ENCODE results near the gene TERT.

TERT gene

DNA sequence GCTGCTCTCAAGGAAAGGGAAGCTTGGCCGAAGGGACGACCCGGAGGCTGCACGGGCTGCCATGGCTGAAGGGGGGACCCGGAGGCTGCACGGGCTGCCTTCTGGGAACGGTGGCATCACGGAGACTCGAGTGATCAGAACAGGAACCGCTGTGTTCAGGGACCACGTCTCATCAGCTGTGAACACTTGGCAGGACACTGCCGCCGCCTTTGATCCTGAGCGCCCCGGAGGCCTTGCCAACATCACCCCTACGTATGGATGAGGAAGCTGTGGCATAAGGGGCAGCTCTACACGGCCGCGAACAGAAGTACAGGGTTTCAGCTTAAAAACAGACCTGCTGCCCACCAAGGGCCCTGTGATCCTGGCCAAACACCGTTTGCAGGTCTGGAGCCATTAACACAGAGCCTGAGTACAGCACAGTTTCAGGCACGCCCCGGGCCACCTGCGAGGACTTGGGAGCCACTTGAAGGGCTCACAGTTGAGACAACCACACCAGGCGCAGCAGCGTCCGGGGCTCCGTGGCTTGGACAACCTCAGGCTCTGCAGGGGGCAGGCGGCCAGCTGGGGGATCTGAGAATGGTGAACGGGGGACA lies 23.9 kb upstream of the TERT start:
- DNase-seq (ENCODE audit: low read depth in 2 of 2), result no peak

- DNase-seq (ENCODE audit: low read depth in 2 of 2), result no peak
Measured at GRCh38 chr5:1317921-1318565, 23.2 kb upstream of the TERT start.

GRCh38 chr5:1316588-1317340 lies 21.9 kb upstream of the TERT start:
- DNase-seq (ENCODE audit: low read depth in 2 of 2), result no peak

DNA sequence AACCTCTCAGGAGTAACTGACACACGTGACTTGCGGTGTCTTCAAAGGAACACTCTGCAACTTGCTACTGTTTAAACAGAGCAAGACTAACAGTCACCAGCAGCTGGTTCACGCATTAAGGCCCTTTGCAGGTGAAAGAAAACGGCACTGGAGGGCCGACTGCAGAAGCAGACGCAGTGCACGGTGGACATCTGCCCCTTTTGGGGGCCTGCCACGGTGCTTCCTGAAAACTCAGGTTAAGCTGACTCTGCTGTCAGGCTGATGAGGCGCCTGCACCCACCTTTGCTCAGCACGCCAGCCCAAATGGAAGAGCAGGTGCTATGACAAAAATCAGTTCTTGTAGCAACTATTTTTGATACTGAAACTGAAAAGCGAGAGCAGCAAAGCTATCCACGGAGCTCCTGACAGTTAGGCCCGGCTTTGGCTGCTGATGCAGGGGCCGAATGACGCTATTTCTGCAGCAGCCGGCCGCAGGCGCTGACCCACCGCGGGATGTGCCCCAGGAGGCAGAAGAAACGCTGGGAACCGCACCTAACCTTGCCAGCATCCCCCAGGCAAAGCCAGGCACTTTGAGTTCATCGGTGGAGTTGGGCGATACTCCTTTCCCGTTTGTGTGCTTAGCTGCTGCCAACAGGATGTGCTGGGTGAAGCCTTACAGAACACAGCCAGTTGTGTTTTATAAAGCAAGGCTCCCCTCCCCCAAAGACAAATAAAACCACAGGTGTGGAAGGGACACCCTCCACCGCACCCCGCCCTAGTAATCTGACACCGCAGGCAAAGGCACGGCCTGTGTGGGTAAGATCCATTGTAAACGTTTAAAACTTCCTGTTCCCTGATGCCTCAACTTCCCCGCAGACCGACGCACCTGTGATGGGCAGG lies 21.1 kb upstream of the TERT start:
- no peak for DNase-seq (ENCODE audit: low read depth in 2 of 2)

- DNase-seq (ENCODE audit: low read depth in 2 of 2), result no peak
Measured at GRCh38 chr5:1315018-1315708, 20.3 kb upstream of the TERT start.

- DNase-seq (ENCODE audit: low read depth in 2 of 2), result no peak
Measured at GRCh38 chr5:1314564-1314982, 19.7 kb upstream of the TERT start.

DNA sequence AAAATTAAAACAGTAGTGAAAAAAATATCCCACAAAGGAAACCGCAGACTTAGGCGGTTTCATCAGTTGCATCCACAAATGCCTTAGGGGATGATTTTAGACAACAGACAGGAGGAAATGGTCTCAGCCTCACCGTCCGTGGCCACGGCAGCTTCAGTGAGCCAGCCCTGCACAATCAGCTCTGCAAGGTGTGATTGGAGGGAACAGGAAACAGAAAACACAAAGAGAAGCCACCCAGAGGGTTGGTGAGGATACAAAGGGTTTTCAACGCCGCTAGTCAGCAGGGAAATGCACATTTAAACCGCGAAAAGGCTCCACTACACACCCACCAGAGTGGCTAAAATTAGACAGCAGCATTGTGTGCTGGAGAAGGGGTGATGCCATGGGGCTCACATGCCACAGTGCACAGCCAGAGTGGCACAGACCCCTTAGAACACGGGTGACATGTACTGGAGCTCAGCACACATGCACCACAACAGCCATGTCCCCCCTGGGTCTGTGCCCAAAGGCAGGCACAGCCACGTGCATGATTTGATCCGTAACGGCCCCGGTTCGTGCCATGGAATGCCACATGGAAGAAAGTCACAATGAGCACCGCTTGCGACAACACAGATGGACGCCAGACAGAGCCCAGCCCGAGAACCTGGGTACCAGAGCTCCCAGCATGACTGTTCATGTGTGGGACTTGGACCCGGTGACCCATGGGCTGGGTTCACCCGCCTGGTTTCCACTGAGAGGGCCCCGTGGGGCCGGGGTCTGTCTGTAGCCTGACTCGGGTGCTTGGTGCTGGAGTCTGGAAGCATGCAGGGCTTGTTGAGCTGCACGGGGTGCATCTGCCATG lies 18.3 kb upstream of the TERT start:
- DNase-seq (ENCODE audit: low read depth in 2 of 2), result no peak

GRCh38 chr5:1312206-1312605 lies 17.3 kb upstream of the TERT start:
- DNase-seq (ENCODE audit: low read depth in 2 of 2), result no peak

DNA sequence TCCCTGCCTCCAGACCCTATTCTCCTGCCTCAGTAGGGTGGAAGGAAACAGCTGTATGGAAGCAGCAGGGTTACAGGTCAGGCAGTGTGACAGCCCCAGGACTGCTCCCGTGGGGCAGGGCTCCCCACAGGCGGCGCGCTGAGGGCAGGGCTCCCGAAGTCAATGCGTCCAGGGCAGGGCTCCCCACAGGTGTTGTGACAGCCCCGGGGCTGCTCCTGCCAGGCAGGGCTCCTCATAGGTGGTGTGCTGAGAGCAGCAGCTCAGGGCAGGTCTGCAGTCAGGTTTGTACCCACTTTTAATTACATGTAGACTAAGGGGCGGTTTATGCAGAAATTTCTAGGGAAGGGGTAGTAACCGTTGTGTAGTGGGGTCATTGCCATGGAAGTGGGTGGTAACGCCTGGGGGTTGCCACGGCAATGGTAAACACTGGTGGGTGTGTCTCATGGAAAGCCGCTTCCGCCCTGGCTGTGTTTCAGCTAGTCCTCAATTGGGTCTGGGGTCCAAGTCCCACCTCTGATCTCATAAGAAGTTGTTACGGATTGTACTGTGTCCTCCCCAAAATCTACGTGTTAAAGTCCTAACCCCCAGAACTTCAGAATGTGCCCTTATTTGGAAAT lies 16.7 kb upstream of the TERT start:
- no peak for DNase-seq (ENCODE audit: low read depth in 2 of 2)

GRCh38 chr5:1310118-1310517 lies 15.2 kb upstream of the TERT start:
- no peak for DNase-seq (ENCODE audit: low read depth in 2 of 2)

GRCh38 chr5:1304033-1304432 lies 9.2 kb upstream of the TERT start:
- DNase-seq (ENCODE audit: low read depth in 2 of 2), result no peak

DNA sequence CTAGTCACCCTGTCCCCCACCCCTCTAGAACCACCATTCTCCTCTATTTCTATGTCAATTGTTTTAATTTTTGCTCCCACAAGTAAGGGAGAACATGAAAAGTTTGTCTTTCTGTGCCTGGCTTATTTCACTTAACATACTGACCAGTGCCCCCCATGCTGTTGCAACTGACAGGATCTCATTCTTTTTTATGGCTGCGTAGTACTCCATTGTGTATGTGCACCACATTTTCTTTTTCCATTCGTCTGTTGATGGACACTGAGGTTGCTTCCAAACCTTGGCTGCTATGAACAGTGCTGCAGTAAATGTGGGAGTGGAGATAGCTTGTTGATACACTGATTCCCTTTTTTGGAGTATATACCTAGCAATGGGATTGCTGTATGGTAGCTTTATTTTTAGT lies 7.4 kb upstream of the TERT start:
- DNase-seq (ENCODE audit: low read depth in 2 of 2), result no peak

DNA sequence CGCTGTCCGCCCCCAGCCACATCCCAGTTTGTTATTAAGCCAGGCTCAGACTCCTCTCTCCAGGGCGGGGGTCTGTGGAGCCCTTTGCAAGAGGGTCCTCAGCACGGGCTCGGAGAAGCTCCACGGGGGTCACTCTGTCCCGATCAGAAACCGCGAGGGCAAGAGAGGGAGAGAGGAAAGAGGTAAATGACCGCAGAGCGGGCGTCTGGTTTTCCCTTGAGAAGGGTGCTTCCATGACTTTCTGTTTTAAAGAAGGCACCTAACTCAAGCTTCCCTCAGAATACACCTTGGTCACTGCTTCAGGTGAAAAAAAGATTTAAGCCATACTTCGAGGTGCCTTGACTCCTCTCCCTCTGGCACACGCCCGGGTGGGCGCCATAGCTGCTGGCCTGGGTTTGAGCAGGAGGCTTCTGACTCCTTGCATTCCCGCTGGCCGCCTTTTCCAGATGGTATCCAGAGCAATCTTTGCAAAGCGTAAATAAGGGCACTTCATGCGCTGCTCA lies 5.8 kb upstream of the TERT start:
- DNase-seq (ENCODE audit: low read depth in 2 of 2), result no peak

- DNase-seq (ENCODE audit: low read depth in 2 of 2), result no peak
Measured at GRCh38 chr5:1299961-1300360, 5.1 kb upstream of the TERT start.

DNA sequence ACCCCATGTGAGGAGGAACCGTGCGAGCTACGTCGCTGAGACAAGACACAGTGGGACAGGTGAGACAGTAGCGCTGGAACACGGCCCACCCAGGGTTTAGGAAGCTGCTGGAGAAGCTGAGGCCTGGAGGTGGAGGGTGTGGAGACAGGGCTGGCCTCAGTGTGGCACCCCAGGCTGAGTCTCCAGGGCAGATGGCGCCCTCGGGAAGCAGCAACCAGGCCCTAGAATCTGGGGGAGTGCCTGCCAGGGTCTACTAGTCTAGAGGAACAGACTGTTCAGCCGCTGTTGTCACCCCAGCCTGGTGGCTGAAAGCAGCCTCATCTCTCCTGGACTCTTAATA lies 4.6 kb upstream of the TERT start:
- no peak for DNase-seq (ENCODE audit: low read depth in 2 of 2)

DNA sequence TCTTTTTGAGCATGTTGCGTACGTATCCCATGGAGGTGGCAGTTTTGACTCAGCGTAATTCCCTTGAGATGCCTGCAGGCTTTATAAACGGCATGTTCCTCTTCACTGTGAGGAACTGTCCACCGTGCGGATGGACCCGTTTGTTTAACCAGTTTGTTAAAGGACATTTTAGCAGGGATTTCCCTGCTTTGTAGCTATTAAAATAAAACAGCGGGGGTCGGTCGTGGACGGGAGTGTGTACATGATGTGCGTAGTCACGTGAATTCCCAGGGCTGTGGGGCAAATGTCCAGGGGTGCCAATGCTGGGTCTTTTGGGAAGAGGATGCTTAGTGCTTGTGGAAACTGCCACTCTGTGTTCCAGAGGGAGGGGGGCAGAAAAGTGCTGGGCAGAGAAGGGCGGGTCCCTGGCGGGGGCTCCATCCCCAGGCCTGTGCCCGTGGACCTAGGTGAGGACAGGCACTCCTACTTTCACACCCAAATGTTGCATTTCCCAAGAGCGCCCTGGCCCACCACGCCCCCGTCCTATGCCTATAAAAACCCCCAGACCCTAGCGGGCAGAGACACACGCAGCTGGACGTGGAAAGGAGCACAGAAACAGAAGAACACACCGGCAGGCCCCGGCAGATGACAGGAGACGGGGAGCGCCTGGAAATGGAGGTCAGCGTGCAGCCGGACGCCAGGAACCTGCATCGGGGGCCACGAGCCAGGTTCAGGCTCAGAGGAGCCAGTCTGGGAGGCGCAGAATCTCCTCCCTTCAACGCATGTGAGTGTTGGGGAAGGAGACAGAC lies 4.0 kb upstream of the TERT start:
- DNase-seq (ENCODE audit: low read depth in 2 of 2), result no peak

- no peak for DNase-seq (ENCODE audit: low read depth in 2 of 2)
Measured at GRCh38 chr5:1298067-1298551, 3.2 kb upstream of the TERT start.

DNA sequence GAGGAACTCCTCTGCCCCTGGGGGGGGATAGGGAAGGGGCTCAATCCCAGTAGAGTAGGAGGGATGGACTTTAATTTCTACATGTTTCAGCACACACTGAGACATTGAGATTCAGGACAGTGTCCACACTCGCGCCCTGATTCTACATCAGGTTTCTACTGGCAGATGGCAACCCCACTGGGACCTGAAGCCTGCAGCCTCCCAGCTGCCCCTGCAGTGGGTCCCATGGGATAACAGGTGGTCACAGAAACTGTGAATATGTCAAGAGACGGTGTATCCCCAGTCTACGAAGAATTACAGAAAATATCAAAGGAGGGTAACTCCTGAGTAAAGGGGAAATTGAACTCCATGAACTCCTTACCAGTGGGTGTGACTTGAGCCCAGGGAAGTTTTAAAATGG lies 2.4 kb upstream of the TERT start:
- DNase-seq (ENCODE audit: low read depth in 2 of 2), result no peak

DNA sequence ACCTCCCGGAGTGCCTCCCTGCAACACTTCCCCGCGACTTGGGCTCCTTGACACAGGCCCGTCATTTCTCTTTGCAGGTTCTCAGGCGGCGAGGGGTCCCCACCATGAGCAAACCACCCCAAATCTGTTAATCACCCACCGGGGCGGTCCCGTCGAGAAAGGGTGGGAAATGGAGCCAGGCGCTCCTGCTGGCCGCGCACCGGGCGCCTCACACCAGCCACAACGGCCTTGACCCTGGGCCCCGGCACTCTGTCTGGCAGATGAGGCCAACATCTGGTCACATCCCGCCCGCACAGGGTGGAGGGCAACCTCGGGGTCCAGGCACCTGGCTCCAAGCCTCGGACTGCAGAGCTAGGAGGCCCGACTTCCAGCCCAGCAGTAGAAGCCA lies 776 bp upstream of the TERT start:
- no peak for DNase-seq (ENCODE audit: low read depth in 2 of 2)
